Activated CD4-positive, alpha-beta T cell treated with anti-CD3 and anti-CD28 coated beads for 36 hours (primary cell): Measurements from ENCODE around the gene RYK. TPM values are rescaled to one million over a fixed set of nuclear protein-coding genes. Genes with fewer than 3 reads are reported as not detected.

ENCODE experiments used
- ATAC-seq: fragments of 200-7000 bp; cut with Tn5 transposase; one replicate; pipeline ENCODE4 v1.10.0; 2021; ENCODE audit warnings: mild to moderate bottlenecking, moderate library complexity
- CTCF ChIA-PET: fragments of 350-600 bp; sonication (Branson Sonifier 250); formaldehyde crosslinking; loops from one replicate; lab custom pipeline; 2021; ENCODE audit warnings: antibody characterized with exemption; lab: Charles Lee
- POLR2A ChIA-PET: fragments of 350-600 bp; sonication (Branson Sonifier 250); formaldehyde crosslinking; loops from one replicate; lab custom pipeline; 2021; ENCODE audit warnings: antibody characterized with exemption, inconsistent platforms; lab: Charles Lee
- DNase-seq: peaks from one replicate; pipeline ENCODE4 v3.0.0-alpha.2; 2020
- H3K27ac Mint-ChIP-seq: one replicate; pipeline ENCODE4 v1.8.0; 2021; ENCODE audit warnings: mixed read lengths
- H3K27me3 Mint-ChIP-seq: one replicate; pipeline ENCODE4 v1.8.0; 2021; ENCODE audit warnings: mixed read lengths
- H3K36me3 Mint-ChIP-seq: one replicate; pipeline ENCODE4 v1.8.0; 2021; ENCODE audit warnings: low read depth, mixed read lengths
- H3K4me1 Mint-ChIP-seq: one replicate; pipeline ENCODE4 v1.8.0; 2021; ENCODE audit warnings: mixed read lengths
- H3K4me3 Mint-ChIP-seq: one replicate; pipeline ENCODE4 v1.8.0; 2021; ENCODE audit warnings: mild to moderate bottlenecking, moderate library complexity, mixed read lengths
- H3K9me3 Mint-ChIP-seq: one replicate; pipeline ENCODE4 v1.8.0; 2021; ENCODE audit warnings: low read depth, mixed read lengths
- intact Hi-C, 2 experiments: fragments of 100-400 bp; cut with DNase I in 1 of 2; cut with micrococcal nuclease in 1 of 2; formaldehyde crosslinking; loops; one replicate each; pipeline versions ENCODE4 v1.14.2 to v1.15.1; 2022 to 2024; cut with DNase I, micrococcal nuclease
- total RNA-seq, 2 experiments: library from RNA; stranded (reverse); gene quantifications; one replicate each; pipeline ENCODE4 v1.2.3, GENCODE V29; 2021

RYK gene
- total RNA-seq, 2 experiments from 2014 or later = 23.5 to 24.0 TPM

DNA sequence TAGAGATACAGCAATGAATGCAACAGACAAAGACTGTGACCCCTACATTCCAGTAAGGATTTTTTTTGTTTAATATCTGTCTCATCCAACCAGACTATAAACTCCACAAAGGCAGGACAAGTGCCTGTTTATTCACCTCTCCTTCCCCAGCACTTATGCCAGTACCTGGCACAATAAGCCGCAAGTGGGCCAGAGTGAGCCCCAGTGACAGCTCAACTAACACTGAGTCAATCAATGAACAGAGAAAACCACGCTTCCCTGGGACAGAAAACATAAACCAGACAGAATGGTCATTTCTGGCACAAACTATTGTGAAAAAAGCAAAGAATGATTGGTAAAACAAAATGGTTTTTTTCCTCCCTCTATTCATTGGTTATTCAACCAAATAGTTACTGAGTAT is 52.2 kb downstream of the RYK start:
- DNase-seq = no peak
- Mint-ChIP-seq H3K9me3 (no peaks in the 10 kb centered on the region), H3K4me3 (no peak overlapping the region), H3K27ac (no peak overlapping the region), H3K27me3 (no peaks in the 10 kb centered on the region), H3K36me3 (peaks cover 34% of the 10 kb centered on the region), H3K4me1 (peaks cover 17% of the 10 kb centered on the region)
- peak; percentile 62 for ATAC-seq
- ChIA-PET CTCF (interaction anchor here (0.7 to 8.9 kb wide), 15 partner anchors 11 to 300 kb away, joined by 3 to 36 read pairs (median 6); no protein-coding TSS in a partner anchor), POLR2A (no interaction called here)
- intact Hi-C loops = loop anchor here (1.0 to 10.0 kb wide), 3 partner anchors 14 to 384 kb away; partner anchors contain the start of genes ANAPC13 (in 1 of the 2) and CEP63 (in 1 of the 2)

DNA sequence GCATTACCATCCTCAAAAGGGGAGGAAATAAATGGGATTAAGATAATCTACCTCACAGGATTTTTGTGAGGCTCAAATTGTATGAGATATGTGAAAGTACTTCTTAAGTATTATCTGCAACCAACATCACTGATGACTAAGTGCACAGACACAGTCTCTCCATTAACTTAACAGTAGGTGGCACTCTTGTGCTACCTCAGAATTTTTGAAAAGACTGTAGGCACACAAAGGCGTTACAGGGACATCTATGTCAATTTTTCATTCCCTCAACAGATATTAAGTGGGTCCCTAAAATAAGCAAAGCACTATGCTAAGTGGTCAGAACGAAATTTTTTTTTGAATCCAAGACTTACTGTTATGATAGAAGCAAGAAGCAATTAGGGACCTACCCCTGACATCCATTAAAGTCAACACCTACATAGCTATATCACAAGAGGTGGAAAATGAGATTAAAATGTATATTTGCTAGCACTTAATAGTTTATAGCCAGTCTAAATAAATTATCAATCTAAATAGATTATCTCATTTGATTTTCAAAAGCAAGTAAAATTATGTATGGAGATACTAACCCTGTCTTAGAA is 52.9 kb downstream of the RYK start:
- no peak overlapping the region for H3K4me3 Mint-ChIP-seq
- H3K27ac Mint-ChIP-seq = no peak overlapping the region
- ATAC-seq = peak; percentile 93
- intact Hi-C loops = loop anchor here (1.0 to 10.0 kb wide), 5 partner anchors 15 to 383 kb away; partner anchors contain the start of genes ANAPC13 (in 1 of the 2) and CEP63 (in 1 of the 2)
- CTCF ChIA-PET = interaction anchor here (0.7 to 8.9 kb wide), 14 partner anchors 10 to 301 kb away, joined by 3 to 35 read pairs (median 6); no protein-coding TSS in a partner anchor
- POLR2A ChIA-PET = no interaction called here
- no peak for DNase-seq
- peaks cover 34% of the 10 kb centered on the region for H3K36me3 Mint-ChIP-seq
- H3K9me3 Mint-ChIP-seq = no peaks in the 10 kb centered on the region
- no peaks in the 10 kb centered on the region for H3K27me3 Mint-ChIP-seq
- peaks cover 17% of the 10 kb centered on the region for H3K4me1 Mint-ChIP-seq

DNA sequence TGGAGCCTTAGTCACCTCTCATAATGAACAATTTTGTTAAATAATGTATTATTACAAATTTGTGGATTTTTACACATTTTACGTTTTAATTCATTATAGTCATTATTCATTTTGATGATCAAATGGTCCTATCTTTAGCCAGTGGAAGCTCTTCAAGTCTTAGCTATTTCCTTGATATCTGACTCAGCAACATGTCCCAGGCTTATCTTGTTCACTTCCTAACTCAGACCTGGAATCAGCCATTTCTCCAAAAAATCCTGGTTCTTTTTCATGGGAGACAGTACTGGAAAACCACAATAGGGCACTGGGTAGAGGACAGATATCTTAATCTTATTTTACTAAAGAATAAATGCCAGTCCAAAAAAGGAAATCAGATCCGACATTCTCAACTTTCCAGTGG is 56.4 kb downstream of the RYK start:
- intact Hi-C loops = loop anchor here in 1 of 2 experiments (5.0 to 10.0 kb wide), 2 partner anchors 262 to 379 kb away; no protein-coding TSS in a partner anchor
- H3K4me1 Mint-ChIP-seq = peaks cover 12% of the 10 kb centered on the region
- H3K27ac Mint-ChIP-seq = no peak overlapping the region
- no peaks in the 10 kb centered on the region for H3K27me3 Mint-ChIP-seq
- DNase-seq (no peak), ATAC-seq (no peak)
- no peaks in the 10 kb centered on the region for H3K9me3 Mint-ChIP-seq
- H3K36me3 Mint-ChIP-seq = peaks cover 22% of the 10 kb centered on the region
- CTCF ChIA-PET = interaction anchor here (0.6 to 8.9 kb wide), 8 partner anchors 20 to 279 kb away, joined by 3 to 35 read pairs (median 3); no protein-coding TSS in a partner anchor
- POLR2A ChIA-PET = no interaction called here
- H3K4me3 Mint-ChIP-seq = no peak overlapping the region

DNA sequence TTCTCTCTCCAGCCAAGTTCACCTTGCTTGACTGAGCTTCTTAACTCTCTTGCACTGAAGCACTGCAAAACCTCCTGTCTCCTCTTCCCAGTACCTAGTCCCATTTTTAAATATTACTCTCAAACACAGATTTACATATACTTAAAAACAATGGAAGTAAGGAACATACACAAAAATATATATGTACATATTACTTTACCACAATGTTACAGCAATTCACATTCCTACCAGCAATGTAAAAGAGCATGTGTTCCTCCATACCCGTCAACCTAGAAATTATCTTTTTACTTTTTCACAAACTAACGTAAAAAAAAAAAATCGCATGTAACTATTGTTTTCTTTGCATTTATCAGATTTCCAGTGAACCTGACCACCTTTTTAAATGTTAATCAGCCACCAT is 60.4 kb downstream of the RYK start:
- ChIA-PET CTCF (interaction anchor here (0.7 to 1.8 kb wide), 2 partner anchors 23 to 149 kb away, joined by 3 to 7 read pairs; no protein-coding TSS in a partner anchor), POLR2A (interaction anchor here (0.7 kb wide), 1 partner anchor 384 kb away, joined by 3 read pairs; no protein-coding TSS in a partner anchor)
- H3K9me3 Mint-ChIP-seq = no peaks in the 10 kb centered on the region
- intact Hi-C loops = loop anchor here in 1 of 2 experiments (5.0 to 10.0 kb wide), 2 partner anchors 258 to 375 kb away; no protein-coding TSS in a partner anchor
- ATAC-seq (no peak), DNase-seq (no peak)
- H3K27me3 Mint-ChIP-seq = no peaks in the 10 kb centered on the region
- no peak overlapping the region for H3K4me3 Mint-ChIP-seq
- no peak overlapping the region for H3K27ac Mint-ChIP-seq
- H3K4me1 Mint-ChIP-seq = no peaks in the 10 kb centered on the region
- peaks cover 27% of the 10 kb centered on the region for H3K36me3 Mint-ChIP-seq

- peaks cover 27% of the 10 kb centered on the region for H3K36me3 Mint-ChIP-seq
- H3K4me3 Mint-ChIP-seq = no peak overlapping the region
- no peaks in the 10 kb centered on the region for H3K9me3 Mint-ChIP-seq
- no peaks in the 10 kb centered on the region for H3K4me1 Mint-ChIP-seq
- no peak for DNase-seq
- POLR2A ChIA-PET = interaction anchor here (0.7 kb wide), 1 partner anchor 384 kb away, joined by 3 read pairs; no protein-coding TSS in a partner anchor
- H3K27me3 Mint-ChIP-seq = no peaks in the 10 kb centered on the region
- CTCF ChIA-PET = interaction anchor here (0.7 to 1.8 kb wide), 2 partner anchors 23 to 150 kb away, joined by 3 to 7 read pairs; no protein-coding TSS in a partner anchor
- H3K27ac Mint-ChIP-seq = no peak overlapping the region
- ATAC-seq = no peak
- intact Hi-C loops = loop anchor here in 1 of 2 experiments (5.0 to 10.0 kb wide), 2 partner anchors 258 to 375 kb away; no protein-coding TSS in a partner anchor
Measured at GRCh38 chr3:134189849-134190248, 60.8 kb downstream of the RYK start.

DNA sequence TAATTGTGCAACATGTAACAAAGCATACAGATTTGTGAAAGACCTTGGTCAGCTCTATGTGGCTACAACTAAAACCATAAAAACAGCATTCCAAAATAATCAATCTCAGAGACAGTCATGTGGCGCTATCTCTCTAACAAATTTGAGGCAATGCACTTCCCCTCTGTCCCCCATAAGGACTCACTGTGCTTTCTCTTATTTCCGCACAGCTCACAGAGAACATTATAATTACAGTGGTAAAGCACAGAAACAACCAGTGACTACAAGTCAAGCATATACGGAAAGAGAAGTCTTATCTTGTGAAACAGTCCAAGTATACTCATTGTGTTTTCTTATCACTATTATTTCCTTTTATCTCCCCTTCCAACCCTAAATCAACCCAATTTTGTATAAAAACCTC is 64.3 kb downstream of the RYK start:
- DNase-seq (no peak), ATAC-seq (no peak)
- peaks cover 26% of the 10 kb centered on the region for H3K36me3 Mint-ChIP-seq
- CTCF ChIA-PET = interaction anchor here (1.4 kb wide), 1 partner anchor 15 kb away, joined by 4 read pairs; no protein-coding TSS in a partner anchor
- H3K27ac Mint-ChIP-seq = no peak overlapping the region
- POLR2A ChIA-PET = no interaction called here
- no peaks in the 10 kb centered on the region for H3K9me3 Mint-ChIP-seq
- intact Hi-C loops = no loop called here
- H3K4me1 Mint-ChIP-seq = peaks cover 3% of the 10 kb centered on the region
- H3K4me3 Mint-ChIP-seq = no peak overlapping the region
- H3K27me3 Mint-ChIP-seq = no peaks in the 10 kb centered on the region

- Mint-ChIP-seq H3K36me3 (peaks cover 23% of the 10 kb centered on the region), H3K4me3 (no peak overlapping the region), H3K27me3 (no peaks in the 10 kb centered on the region), H3K4me1 (peaks cover 3% of the 10 kb centered on the region), H3K9me3 (no peaks in the 10 kb centered on the region), H3K27ac (no peak overlapping the region)
- POLR2A ChIA-PET = no interaction called here
- ATAC-seq (no peak), DNase-seq (no peak)
- CTCF ChIA-PET = interaction anchor here (0.7 to 2.8 kb wide), 2 partner anchors 10 to 17 kb away, joined by 3 to 11 read pairs; no protein-coding TSS in a partner anchor
- intact Hi-C loops = no loop called here
Measured at GRCh38 chr3:134180761-134181160, 69.9 kb downstream of the RYK start.

GRCh38 chr3:134179508-134179907 is 71.2 kb downstream of the RYK start:
- no peaks in the 10 kb centered on the region for H3K9me3 Mint-ChIP-seq
- H3K27ac Mint-ChIP-seq = no peak overlapping the region
- H3K27me3 Mint-ChIP-seq = no peaks in the 10 kb centered on the region
- DNase-seq (no peak), ATAC-seq (no peak)
- H3K4me1 Mint-ChIP-seq = peaks cover 3% of the 10 kb centered on the region
- H3K4me3 Mint-ChIP-seq = no peak overlapping the region
- CTCF ChIA-PET = interaction anchor here (1.5 to 2.8 kb wide), 2 partner anchors 15 to 18 kb away, joined by 3 to 11 read pairs; no protein-coding TSS in a partner anchor
- POLR2A ChIA-PET = no interaction called here
- peaks cover 29% of the 10 kb centered on the region for H3K36me3 Mint-ChIP-seq
- intact Hi-C loops = no loop called here

GRCh38 chr3:134163096-134163495 is 87.6 kb downstream of the RYK start:
- intact Hi-C loops = no loop called here
- H3K4me1 Mint-ChIP-seq = no peaks in the 10 kb centered on the region
- peaks cover 38% of the 10 kb centered on the region for H3K36me3 Mint-ChIP-seq
- no peaks in the 10 kb centered on the region for H3K27me3 Mint-ChIP-seq
- DNase-seq (no peak), ATAC-seq (no peak)
- no peak overlapping the region for H3K4me3 Mint-ChIP-seq
- no peak overlapping the region for H3K27ac Mint-ChIP-seq
- CTCF ChIA-PET = no interaction called here
- H3K9me3 Mint-ChIP-seq = no peaks in the 10 kb centered on the region
- POLR2A ChIA-PET = no interaction called here

DNA sequence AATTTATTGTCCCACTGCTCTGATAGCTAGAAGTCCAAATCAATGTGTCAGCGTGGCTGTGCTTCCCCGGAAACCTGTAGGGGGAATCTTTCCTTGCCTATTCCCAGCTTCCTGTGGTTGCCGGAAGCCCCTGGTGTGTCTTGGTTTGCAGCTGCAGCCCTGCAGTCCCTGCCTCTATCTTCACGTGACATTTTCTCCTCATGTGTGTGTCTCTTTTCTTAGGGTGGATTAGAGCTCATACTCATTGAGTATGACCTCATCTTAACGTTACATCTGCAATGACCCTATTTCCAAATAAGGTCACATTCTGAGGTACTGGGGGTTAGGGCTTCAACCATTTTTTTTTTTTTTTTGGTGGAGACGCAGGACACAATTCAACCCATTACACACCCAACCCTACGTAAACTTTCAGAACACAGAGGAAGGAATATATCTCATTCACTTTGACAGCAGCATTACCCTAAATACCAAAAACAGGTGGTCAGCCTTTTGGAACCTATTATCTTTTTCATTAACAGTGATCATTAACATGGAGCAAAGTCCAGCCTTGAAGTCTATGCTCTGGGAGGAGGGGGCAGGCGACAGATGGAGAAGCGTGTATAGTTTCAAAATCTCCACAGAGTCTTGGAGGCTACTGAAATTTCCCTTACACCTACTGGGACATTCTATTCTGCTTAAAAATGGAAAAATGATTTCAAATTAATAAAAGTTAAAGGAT is 88.6 kb downstream of the RYK start:
- CTCF ChIA-PET = interaction anchor here (0.7 kb wide), 2 partner anchors 10 to 1431 kb away, joined by 3 read pairs; no protein-coding TSS in a partner anchor
- POLR2A ChIA-PET = no interaction called here
- H3K27ac Mint-ChIP-seq = no peak overlapping the region

DNA sequence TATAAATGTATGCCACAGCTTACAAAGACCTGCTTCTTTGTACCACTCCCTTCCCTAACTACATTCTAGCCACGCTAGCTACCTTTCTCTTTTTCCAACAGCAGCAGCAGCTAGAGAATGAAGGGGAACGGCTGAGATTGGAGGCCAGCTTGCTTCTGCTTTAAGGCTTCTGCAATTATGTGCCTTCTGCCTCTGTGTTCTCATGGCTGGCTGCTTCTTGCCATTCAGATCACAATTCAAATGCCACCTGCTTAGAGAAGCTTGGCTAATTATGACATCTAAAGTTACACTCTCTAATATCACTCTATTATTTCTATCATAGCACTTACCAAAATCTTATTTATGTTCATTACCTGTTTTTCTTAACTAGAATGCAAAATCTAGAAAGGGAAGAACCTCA is 95.2 kb downstream of the RYK start:
- no peak for ATAC-seq
- no peaks in the 10 kb centered on the region for H3K9me3 Mint-ChIP-seq
- CTCF ChIA-PET = interaction anchor here (1.2 kb wide), 1 partner anchor 11 kb away, joined by 3 read pairs; no protein-coding TSS in a partner anchor

More for the DNA sequence above, 88.6 kb downstream of the RYK start:
- Mint-ChIP-seq H3K9me3 (no peaks in the 10 kb centered on the region), H3K4me3 (no peak overlapping the region), H3K4me1 (no peaks in the 10 kb centered on the region), H3K36me3 (peaks cover 36% of the 10 kb centered on the region), H3K27me3 (no peaks in the 10 kb centered on the region)
- DNase-seq (no peak), ATAC-seq (no peak)
- intact Hi-C loops = no loop called here

More for the DNA sequence above, 95.2 kb downstream of the RYK start:
- intact Hi-C loops = no loop called here
- DNase-seq = no peak
- Mint-ChIP-seq H3K27me3 (no peaks in the 10 kb centered on the region), H3K4me1 (no peaks in the 10 kb centered on the region), H3K27ac (no peak overlapping the region), H3K4me3 (no peak overlapping the region), H3K36me3 (peaks cover 39% of the 10 kb centered on the region)
- POLR2A ChIA-PET = interaction anchor here (0.5 kb wide), 1 partner anchor 561 kb away, joined by 9 read pairs; no protein-coding TSS in a partner anchor
